Stomach smooth muscle (tissue), 2 donors: ENCODE measurements around the gene ARMC9.

ENCODE experiments used
- H3K27ac ChIP-seq: one replicate; pipeline ENCODE4 v1.7.0; 2013; ENCODE audit warnings: mild to moderate bottlenecking, low read length, inconsistent platforms
- H3K27me3 ChIP-seq, 2 donors: one replicate each; pipeline ENCODE4 v1.7.0; 2013; ENCODE audit warnings: low read length in 2 of 2; ENCODE audit not compliant: insufficient read depth in 2 of 2, control insufficient read depth in 1 of 2
- H3K36me3 ChIP-seq, 2 donors: one replicate each; pipeline ENCODE4 v1.7.0; 2013; ENCODE audit warnings: low read length in 2 of 2; ENCODE audit not compliant: control insufficient read depth in 2 of 2, insufficient read depth in 2 of 2
- H3K4me1 ChIP-seq: one replicate; pipeline ENCODE4 v1.7.0; 2013; ENCODE audit warnings: low read length; ENCODE audit not compliant: control insufficient read depth, insufficient read depth
- H3K4me3 ChIP-seq, 2 donors: one replicate each; pipeline ENCODE4 v1.7.0; 2013; ENCODE audit warnings: low read length in 2 of 2
- H3K9ac ChIP-seq, 2 donors: one replicate each; pipeline ENCODE4 v1.7.0; 2013; ENCODE audit warnings: low read length in 2 of 2, mild to moderate bottlenecking in 1 of 2
- H3K9me3 ChIP-seq, 2 donors: one replicate each; pipeline ENCODE4 v1.7.0; 2013; ENCODE audit warnings: low read length in 2 of 2; ENCODE audit not compliant: control insufficient read depth in 2 of 2
- donor health status: healthy.
- donor health status: Pancreatic carcinoma.

The ARMC9 gene

DNA sequence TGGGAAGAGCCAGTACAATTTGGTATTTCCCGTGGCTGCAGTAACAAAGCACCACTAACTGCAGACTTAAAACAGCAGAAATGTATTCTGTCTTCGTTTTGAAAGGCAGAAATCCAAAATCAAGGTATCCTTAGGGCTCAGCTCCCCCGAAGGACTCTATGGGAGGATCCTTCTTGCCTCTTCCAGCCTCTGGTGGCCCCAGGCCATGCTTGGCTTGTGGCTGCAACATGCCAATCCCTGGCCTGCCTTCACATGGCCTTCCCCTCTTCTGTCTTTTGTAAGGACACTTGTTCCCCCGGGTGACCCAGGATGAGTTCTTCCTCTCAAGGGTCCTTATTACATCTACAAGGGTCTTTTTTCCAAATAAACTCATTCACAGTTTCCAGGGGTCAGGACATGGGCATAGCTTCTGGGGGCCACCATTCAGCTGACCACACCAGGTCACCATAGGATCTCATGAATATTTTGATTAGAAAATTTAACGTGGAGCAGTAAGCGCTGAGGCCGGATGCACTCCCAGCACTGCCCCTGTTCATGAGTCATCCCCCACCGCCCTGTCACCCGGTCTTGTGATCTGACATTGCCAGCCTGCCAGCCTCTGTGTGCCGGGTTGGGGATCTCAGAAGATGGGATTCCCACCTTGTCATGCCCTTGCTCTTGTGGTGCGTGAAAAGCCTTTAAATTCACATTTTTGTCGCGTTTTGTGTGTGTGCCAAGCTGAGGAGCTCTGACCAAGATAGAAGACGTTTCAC is 135.9 kb downstream of the ARMC9 start:
- Histone ChIP-seq H3K9ac (no peak overlapping the region), H3K4me1 (no peaks in the 10 kb centered on the region), H3K27ac (no peak overlapping the region), H3K4me3 (no peak overlapping the region), H3K9me3 (no peaks in the 10 kb centered on the region), H3K27me3 (no peaks in the 10 kb centered on the region), H3K36me3 (peaks cover 6 to 15% of the 10 kb centered on the region in 2 donors)

DNA sequence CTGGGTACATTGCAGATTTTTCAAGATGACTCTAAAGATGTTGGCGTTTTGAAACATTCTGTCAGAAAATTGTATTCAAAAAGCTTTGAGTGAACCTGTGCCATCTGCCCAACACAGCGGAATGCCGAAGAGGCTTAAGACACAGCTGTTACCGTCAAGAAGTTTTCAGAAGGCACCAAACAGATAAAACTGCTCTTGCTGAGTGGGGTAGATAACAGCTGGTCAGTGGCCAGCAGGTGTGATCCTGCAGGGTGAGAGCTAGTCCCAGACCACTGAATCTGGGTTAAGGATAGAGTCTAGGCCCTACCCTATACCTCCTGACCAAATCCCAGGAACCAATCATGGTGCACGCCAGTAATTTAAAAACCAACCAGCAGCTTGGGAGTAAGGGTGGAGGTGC is 136.6 kb downstream of the ARMC9 start:
- Histone ChIP-seq H3K36me3 (peaks cover 6 to 15% of the 10 kb centered on the region in 2 donors), H3K9ac (no peak overlapping the region), H3K9me3 (no peaks in the 10 kb centered on the region), H3K27me3 (no peaks in the 10 kb centered on the region), H3K4me3 (no peak overlapping the region), H3K4me1 (no peaks in the 10 kb centered on the region), H3K27ac (no peak overlapping the region)

DNA sequence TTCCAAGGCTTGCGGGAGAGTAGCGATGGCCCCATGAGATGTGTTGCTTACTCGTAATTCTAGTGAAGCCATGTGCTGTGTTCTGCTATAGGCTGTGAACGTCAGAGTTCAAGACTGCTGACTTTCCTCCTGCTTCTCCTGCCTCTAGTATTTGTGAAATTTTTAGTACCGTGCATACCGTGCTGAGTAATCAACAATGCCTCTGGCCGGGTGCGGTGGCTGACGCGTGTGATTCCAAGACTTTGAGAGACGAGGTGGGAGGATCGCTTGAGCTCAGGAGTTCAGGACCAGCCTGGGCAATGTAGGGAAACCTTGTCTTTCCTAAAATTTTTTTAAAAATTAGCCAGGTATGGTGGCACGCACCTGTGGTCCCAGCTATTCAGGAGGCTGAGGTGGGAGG is 137.2 kb downstream of the ARMC9 start:
- H3K36me3 ChIP-seq, result peaks cover 6 to 15% of the 10 kb centered on the region in 2 donors
- no peak overlapping the region for H3K4me3 ChIP-seq
- no peaks in the 10 kb centered on the region for H3K4me1 ChIP-seq
- no peaks in the 10 kb centered on the region for H3K27me3 ChIP-seq
- no peaks in the 10 kb centered on the region for H3K9me3 ChIP-seq
- H3K9ac ChIP-seq, result no peak overlapping the region
- no peak overlapping the region for H3K27ac ChIP-seq

DNA sequence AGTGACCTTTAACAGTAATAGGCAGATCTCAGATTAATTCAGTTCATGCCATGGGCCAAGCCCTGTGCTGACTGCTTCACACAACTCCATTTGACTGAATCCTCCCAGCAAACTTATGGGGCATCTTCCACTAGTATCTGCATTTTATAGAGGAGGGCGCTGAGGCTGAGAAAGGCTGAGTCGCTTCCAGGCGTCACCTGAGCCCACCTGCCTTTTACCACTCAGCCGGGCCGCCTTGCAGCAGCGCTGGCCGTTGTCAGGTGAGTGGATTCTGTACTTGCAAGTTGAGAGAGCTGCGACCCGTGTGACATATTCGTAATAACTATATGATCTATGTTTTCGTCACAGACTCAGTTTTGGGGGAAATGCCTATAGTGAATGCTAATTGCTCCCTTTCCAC is 137.8 kb downstream of the ARMC9 start:
- H3K9ac ChIP-seq, result no peak overlapping the region
- H3K4me1 ChIP-seq, result no peaks in the 10 kb centered on the region
- peaks cover 6 to 15% of the 10 kb centered on the region in 2 donors for H3K36me3 ChIP-seq
- no peaks in the 10 kb centered on the region for H3K27me3 ChIP-seq
- H3K27ac ChIP-seq, result no peak overlapping the region
- no peak overlapping the region for H3K4me3 ChIP-seq
- H3K9me3 ChIP-seq, result no peaks in the 10 kb centered on the region

DNA sequence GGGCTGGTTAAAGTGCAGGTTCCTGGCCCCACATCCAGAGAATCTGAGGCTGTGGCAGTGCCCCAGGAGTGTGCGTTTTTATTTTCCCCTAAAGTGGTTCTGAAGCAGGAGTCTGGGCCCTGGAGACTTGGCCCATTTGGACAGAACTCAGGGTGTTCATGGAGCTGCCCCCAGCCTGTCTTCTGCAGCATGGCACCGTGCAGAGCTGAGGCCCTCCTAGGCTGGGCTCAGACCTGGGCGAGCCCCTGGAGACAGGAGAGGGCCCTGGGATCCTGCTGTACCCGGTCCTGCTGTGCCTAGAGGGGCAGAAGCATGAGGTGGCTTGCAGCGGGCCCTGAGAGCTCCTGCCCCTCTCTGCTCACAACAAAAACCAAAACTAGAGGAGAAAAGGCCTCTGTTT is 138.3 kb downstream of the ARMC9 start:
- Histone ChIP-seq H3K9ac (no peak overlapping the region), H3K36me3 (peaks cover 5 to 14% of the 10 kb centered on the region in 2 donors), H3K4me3 (no peak overlapping the region), H3K27ac (no peak overlapping the region), H3K9me3 (no peaks in the 10 kb centered on the region), H3K4me1 (no peaks in the 10 kb centered on the region), H3K27me3 (no peaks in the 10 kb centered on the region)

DNA sequence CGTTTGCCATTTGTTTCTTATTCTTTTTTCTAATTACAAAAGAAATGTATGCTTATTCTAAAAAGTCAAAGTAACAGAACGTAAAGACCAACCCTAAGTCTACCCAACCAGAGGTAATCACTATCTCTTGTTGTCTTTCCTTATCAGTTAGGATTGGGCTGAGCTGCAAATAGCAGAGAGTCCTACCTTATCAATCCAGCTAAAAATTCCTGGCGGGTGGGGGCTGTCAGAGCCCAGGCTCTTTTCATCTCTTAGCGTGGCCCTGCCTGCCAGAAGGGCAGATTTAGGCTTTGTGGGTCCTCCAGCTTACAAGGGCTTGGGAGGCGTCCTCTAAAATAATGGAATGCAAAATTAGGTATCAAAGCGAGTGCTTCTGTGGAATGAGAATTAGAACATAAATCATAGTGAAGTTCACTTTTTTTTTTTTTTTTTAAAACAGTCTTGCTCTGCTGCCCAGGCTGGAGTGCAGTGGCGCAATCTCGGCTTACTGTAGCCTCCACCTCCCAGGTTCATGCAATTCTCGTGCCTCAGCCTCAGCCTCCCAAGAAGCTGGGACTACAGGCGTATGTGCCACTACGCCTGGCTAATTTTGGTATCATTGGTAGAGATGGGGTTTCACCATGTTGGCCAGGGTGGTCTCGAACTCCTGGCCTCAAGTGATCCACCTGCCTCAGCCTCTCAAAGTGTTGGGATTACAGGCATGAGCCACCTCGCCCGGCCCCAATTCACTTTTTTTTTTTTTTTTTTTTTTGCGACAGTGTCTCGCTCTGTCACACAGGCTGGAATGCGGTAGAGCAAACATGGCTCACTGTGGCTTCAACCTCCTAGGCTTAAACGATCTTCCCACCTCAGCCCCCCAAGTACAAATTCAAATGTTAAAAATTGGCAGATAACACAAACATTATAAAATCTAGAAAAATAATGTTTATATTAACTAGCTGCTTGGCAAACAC is 139.7 kb downstream of the ARMC9 start:
- no peak overlapping the region for H3K4me3 ChIP-seq
- no peaks in the 10 kb centered on the region for H3K9me3 ChIP-seq
- peaks cover 3 to 8% of the 10 kb centered on the region in 2 donors for H3K36me3 ChIP-seq
- no peak overlapping the region for H3K9ac ChIP-seq
- no peaks in the 10 kb centered on the region for H3K27me3 ChIP-seq
- no peaks in the 10 kb centered on the region for H3K4me1 ChIP-seq
- H3K27ac ChIP-seq, result no peak overlapping the region

DNA sequence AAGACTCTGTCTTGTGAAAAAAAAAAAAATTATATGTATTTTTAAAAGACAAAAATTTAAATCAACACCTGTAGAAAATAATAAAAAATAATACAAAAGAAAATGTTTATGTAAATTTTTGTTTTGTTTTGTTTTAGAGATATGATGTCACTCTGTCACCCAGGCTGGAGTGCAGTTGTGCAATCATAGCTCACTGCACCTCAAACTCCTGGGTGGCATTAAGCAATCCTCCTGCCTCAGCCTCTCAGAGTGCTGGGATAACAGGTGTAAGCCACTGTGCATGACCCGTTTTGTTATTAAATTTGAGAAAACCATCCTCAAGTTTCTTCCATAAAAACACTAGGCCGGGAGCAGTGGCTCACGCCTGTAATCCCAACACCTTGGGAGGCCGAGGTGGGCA is 140.9 kb downstream of the ARMC9 start:
- Histone ChIP-seq H3K9me3 (no peaks in the 10 kb centered on the region), H3K9ac (no peak overlapping the region), H3K27ac (no peak overlapping the region), H3K4me1 (no peaks in the 10 kb centered on the region), H3K36me3 (peaks cover 0 to 5% of the 10 kb centered on the region in 2 donors), H3K27me3 (no peaks in the 10 kb centered on the region), H3K4me3 (no peak overlapping the region)

DNA sequence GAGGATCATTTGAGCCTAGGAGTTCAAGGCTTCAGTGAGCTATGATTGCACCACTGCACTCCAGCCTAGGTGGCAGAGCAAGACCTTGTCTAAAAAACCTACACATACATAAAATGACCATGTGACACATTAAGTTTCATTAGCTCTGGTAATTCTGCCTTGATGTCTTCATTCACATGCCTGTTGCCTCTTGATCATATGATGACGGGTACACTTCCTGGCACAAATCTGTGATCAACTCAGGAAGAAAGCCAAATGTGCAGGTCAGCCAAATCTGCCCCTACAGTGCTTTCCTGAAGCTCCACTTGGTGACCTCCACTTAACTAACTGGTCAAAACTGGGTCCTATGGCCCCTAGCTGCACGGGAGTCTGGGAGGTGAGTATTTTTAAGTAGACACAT is 142.7 kb downstream of the ARMC9 start:
- Histone ChIP-seq H3K4me1 (no peaks in the 10 kb centered on the region), H3K36me3 (no peaks in the 10 kb centered on the region), H3K9ac (no peak overlapping the region), H3K27ac (no peak overlapping the region), H3K4me3 (no peak overlapping the region), H3K9me3 (no peaks in the 10 kb centered on the region), H3K27me3 (no peaks in the 10 kb centered on the region)

DNA sequence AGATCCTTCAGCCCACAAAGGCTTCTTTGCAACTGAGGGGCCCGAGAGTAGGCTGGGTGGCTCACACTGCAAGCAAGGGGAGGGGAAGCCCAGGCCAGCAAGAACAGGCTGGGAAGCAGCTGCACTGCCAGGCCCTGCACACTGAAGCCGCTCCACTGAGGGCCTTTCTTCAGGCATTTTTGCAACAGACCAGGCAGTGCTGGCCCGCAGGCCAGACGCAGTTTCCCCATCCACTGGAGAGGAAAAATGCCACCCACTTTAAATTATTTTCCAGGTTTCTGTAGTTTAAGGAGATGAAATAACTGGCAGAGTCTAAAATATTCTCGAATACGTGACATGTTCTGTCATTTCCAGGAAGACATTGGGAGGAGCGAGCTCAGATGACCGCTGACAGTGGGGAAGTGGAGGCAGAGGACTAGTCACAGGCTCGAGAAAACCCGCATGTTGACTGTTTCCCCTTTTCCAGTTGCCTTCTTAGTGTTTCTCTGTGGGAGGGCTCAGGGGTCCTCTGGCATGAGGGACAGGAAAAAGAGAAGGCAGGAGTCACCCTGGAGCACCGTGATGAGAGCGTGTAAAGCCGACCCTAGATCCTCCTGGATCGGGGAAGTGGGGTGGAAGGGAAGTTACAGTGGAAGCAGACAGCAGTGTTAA is 143.8 kb downstream of the ARMC9 start:
- Histone ChIP-seq H3K4me3 (no peak overlapping the region), H3K27ac (no peak overlapping the region), H3K27me3 (no peaks in the 10 kb centered on the region), H3K4me1 (no peaks in the 10 kb centered on the region), H3K36me3 (no peaks in the 10 kb centered on the region), H3K9me3 (no peaks in the 10 kb centered on the region), H3K9ac (no peak overlapping the region)

DNA sequence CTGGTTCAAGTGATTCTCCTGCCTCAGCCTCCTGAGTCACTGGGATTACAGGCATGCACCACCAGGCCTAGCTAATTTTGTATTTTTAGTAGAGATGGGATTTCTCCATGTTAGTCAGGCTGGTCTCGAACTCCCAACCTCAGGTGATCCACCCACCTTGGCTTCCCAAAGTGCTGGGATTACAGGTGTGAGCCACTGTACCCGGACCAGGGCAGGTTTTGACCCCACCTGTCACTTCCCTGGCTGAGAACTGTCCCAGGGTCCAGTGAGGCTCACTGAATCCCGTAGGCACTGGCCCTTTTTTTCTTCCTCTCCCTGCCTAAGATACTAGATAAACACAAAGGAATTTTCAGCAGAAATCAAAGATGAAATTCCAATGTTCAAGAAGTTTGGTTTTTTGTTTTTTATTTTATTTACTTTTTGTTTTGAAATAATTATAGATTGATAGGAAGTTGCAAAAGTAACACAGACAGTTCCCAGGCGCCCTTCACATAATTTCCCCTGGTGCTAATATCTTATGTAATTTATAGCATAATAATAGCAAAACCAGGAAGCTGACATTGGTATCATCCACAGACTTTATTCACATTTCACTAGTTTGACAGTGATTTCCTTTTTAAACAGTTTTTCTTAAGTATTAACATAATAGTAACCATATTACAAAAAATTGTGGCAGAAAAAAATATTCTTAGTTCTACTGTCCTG is 144.7 kb downstream of the ARMC9 start:
- no peak overlapping the region for H3K4me3 ChIP-seq
- no peaks in the 10 kb centered on the region for H3K36me3 ChIP-seq
- no peaks in the 10 kb centered on the region for H3K27me3 ChIP-seq
- no peaks in the 10 kb centered on the region for H3K9me3 ChIP-seq
- H3K4me1 ChIP-seq, result no peaks in the 10 kb centered on the region
- no peak overlapping the region for H3K9ac ChIP-seq
- H3K27ac ChIP-seq, result no peak overlapping the region
